SK-N-SH (cell line): ENCODE measurements around the gene GPRIN3. TPM values are rescaled to one million over a fixed set of nuclear protein-coding genes. Genes with fewer than 3 reads are reported as not detected.

Experiments
- CTCF ChIA-PET: fragments of 300-600, 350-600 bp; formaldehyde crosslinking; extraction: SDS; loops from one replicate; lab custom pipeline; 2021; lab: Yijun Ruan, JAX
- POLR2A ChIA-PET: fragments of 350-600 bp; sonication (Branson Sonifier 250); formaldehyde crosslinking; extraction: SDS; loops from one replicate; lab custom pipeline; 2020; ENCODE audit warnings: antibody characterized with exemption, inconsistent platforms; lab: Yijun Ruan, JAX
- DNase-seq: peaks from one replicate; pipeline ENCODE4 v3.0.0; 2012
- H2AFZ ChIP-seq: fragments of 200-600 bp; sonication (generic); 2 replicates; pipeline ENCODE4 v1.8.1; 2016; ENCODE audit warnings: antibody characterized with exemption, mild to moderate bottlenecking, low read depth
- H3F3A ChIP-seq: fragments of 200-600 bp; sonication (generic); replicated peaks from 2 replicates; pipeline ENCODE3; 2016; ENCODE audit warnings: antibody characterized with exemption, mild to moderate bottlenecking; ENCODE audit not compliant: insufficient read depth
- H3K27ac ChIP-seq, 2 experiments: fragments of 200-500 bp in 1 of 2; fragments of 200-600 bp in 1 of 2; sonication (Bioruptor generic) in 1 of 2; sonication (generic), shearing (Covaris generic) in 1 of 2; 2 replicates each; pipeline versions ENCODE4 v1.5.1 to v1.6.1; 2014 to 2016; ENCODE audit warnings: low read depth in 2 of 2, inconsistent platforms in 1 of 2, low read length in 1 of 2, mild to moderate bottlenecking in 1 of 2, mixed read lengths in 1 of 2
- H3K27me3 ChIP-seq: fragments of 200-600 bp; sonication (generic), shearing (Covaris generic); 2 replicates; pipeline ENCODE4 v1.6.1; 2016; ENCODE audit warnings: mixed run types; ENCODE audit not compliant: insufficient read depth
- H3K36me3 ChIP-seq, 2 experiments: fragments of 200-500 bp in 1 of 2; fragments of 200-600 bp in 1 of 2; sonication (Bioruptor generic) in 1 of 2; sonication (generic) in 1 of 2; replicated peaks in 1 of 2; 2 replicates each; pipeline versions ENCODE3 to v1.5.1; 2014 to 2016; ENCODE audit warnings: low read length in 1 of 2, mild to moderate bottlenecking in 1 of 2; ENCODE audit not compliant: insufficient read depth in 2 of 2, control insufficient read depth in 1 of 2
- H3K4me1 ChIP-seq, 2 experiments: fragments of 200-500 bp in 1 of 2; fragments of 200-600 bp in 1 of 2; sonication (Bioruptor generic) in 1 of 2; sonication (generic), shearing (Covaris generic) in 1 of 2; 2 replicates each; pipeline versions ENCODE4 v1.5.1 to v1.6.1; 2014 to 2016; ENCODE audit warnings: low read depth in 1 of 2, low read length in 1 of 2, mixed run types in 1 of 2; ENCODE audit not compliant: insufficient read depth in 2 of 2, control insufficient read depth in 1 of 2
- H3K4me2 ChIP-seq: fragments of 200-600 bp; sonication (generic), shearing (Covaris generic); 2 replicates; pipeline ENCODE4 v1.6.1; 2017; ENCODE audit warnings: mixed run types
- H3K4me3 ChIP-seq, 2 experiments: fragments of 200-500 bp in 1 of 2; fragments of 200-600 bp in 1 of 2; sonication (Bioruptor generic) in 1 of 2; sonication (generic), shearing (Covaris generic) in 1 of 2; 2 replicates each; pipeline versions ENCODE4 v1.5.1 to v1.8.1; 2014 to 2016; ENCODE audit warnings: low read depth in 2 of 2, inconsistent platforms in 1 of 2, low read length in 1 of 2, mild to moderate bottlenecking in 1 of 2, mixed read lengths in 1 of 2, moderate library complexity in 1 of 2
- H3K79me2 ChIP-seq: fragments of 200-600 bp; sonication (generic); 2 replicates; pipeline ENCODE4 v1.8.1; 2017; ENCODE audit warnings: mild to moderate bottlenecking; ENCODE audit not compliant: insufficient read depth
- H3K9ac ChIP-seq: fragments of 200-600 bp; sonication (generic); 2 replicates; pipeline ENCODE4 v1.6.1; 2017; ENCODE audit warnings: mixed run types
- H3K9me2 ChIP-seq: fragments of 200-600 bp; sonication (generic); 2 replicates; pipeline ENCODE4 v1.6.1; 2017; ENCODE audit warnings: mixed run types
- H3K9me3 ChIP-seq: fragments of 200-600 bp; sonication (generic); 2 replicates; pipeline ENCODE4 v1.6.1; 2017; ENCODE audit warnings: mixed run types, mild to moderate bottlenecking, moderate library complexity
- H4K20me1 ChIP-seq: fragments of 200-600 bp; sonication (generic); 2 replicates; pipeline ENCODE4 v1.6.1; 2017; ENCODE audit warnings: mild to moderate bottlenecking, mixed run types; ENCODE audit not compliant: insufficient read depth
- ELF1 ChIP-seq: IDR thresholded peaks from 2 replicates; pipeline ENCODE4 v1.4.0; 2012
- EZH2phosphoT487 ChIP-seq: fragments of 200-600 bp; sonication (generic); IDR thresholded peaks from 2 replicates; pipeline ENCODE4 v1.6.1; 2017; ENCODE audit warnings: low read depth, mixed run types, mild to moderate bottlenecking, antibody characterized with exemption, moderate library complexity, borderline replicate concordance
- FOXJ3 ChIP-seq: sonication (generic); formaldehyde crosslinking; IDR thresholded peaks from 2 replicates; pipeline ENCODE4 v1.5.1; 2020; ENCODE audit warnings: mild to moderate bottlenecking, missing genetic modification reagents
- GABPA ChIP-seq: IDR thresholded peaks from 2 replicates; pipeline ENCODE4 v1.4.0; 2012; ENCODE audit warnings: low read depth, mild to moderate bottlenecking
- MAX ChIP-seq: IDR thresholded peaks from 2 replicates; pipeline ENCODE4 v1.4.0; 2012; ENCODE audit warnings: low read depth
- MXI1 ChIP-seq: IDR thresholded peaks from 2 replicates; pipeline ENCODE4 v1.6.1; 2012; ENCODE audit warnings: mild to moderate bottlenecking, low read depth, low read length, improper control_type of control experiment
- PBX3 ChIP-seq: IDR thresholded peaks from 2 replicates; pipeline ENCODE4; 2012
- POLR2AphosphoS5 ChIP-seq: IDR thresholded peaks from 2 replicates; pipeline ENCODE4 v1.6.1; 2012; ENCODE audit warnings: low read depth, low read length
- RAD21 ChIP-seq: IDR thresholded peaks from 2 replicates; pipeline ENCODE4 v1.6.1; 2012; ENCODE audit warnings: mild to moderate bottlenecking, low read length
- RCOR1 ChIP-seq: fragments of 150-350 bp; IDR thresholded peaks from 2 replicates; pipeline ENCODE4 v1.6.1; 2017; ENCODE audit warnings: antibody characterized with exemption, low read length
- RFX5 ChIP-seq: IDR thresholded peaks from 2 replicates; pipeline ENCODE4 v1.6.1; 2012; ENCODE audit warnings: mild to moderate bottlenecking, improper control_type of control experiment, low read length
- SIN3A ChIP-seq: IDR thresholded peaks from 2 replicates; pipeline ENCODE4 v1.6.1; 2012; ENCODE audit warnings: low read depth, mild to moderate bottlenecking, low read length, moderate library complexity, borderline replicate concordance
- SMC3 ChIP-seq: IDR thresholded peaks from 2 replicates; pipeline ENCODE4 v1.6.1; 2012; ENCODE audit warnings: low read depth, low read length, improper control_type of control experiment
- TEAD4 ChIP-seq: IDR thresholded peaks from 2 replicates; pipeline ENCODE4 v1.4.0; 2012; ENCODE audit warnings: mild to moderate bottlenecking, borderline replicate concordance; ENCODE audit not compliant: insufficient read depth
- YY1 ChIP-seq: IDR thresholded peaks from 2 replicates; pipeline ENCODE4 v1.4.0; 2012; ENCODE audit warnings: low read depth, mild to moderate bottlenecking
- ZBTB33 ChIP-seq: IDR thresholded peaks from 2 replicates; pipeline ENCODE4 v1.4.0; 2012; ENCODE audit warnings: low read depth, borderline replicate concordance
- polyA plus RNA-seq, 3 experiments: library from polyadenylated mRNA; depleted of rRNA; stranded (reverse); fragments of >200 nt; gene quantifications; 2 replicates each; pipeline ENCODE4 v1.2.3, GENCODE V29; 2012
- TF ChIP-seq, protein P1 (sequence below): IDR thresholded peaks from 2 replicates; pipeline ENCODE4 v1.4.0; 2012; ENCODE audit warnings: low read depth, borderline replicate concordance
- TF ChIP-seq, protein P2 (sequence below): IDR thresholded peaks from 2 replicates; pipeline ENCODE4 v1.6.1; 2012; ENCODE audit warnings: mild to moderate bottlenecking, low read depth, low read length, moderate library complexity

The GPRIN3 gene
- polyA plus RNA-seq, 1 of the 3 experiments (the other 2 are of a cell fraction): not detected

DNA sequence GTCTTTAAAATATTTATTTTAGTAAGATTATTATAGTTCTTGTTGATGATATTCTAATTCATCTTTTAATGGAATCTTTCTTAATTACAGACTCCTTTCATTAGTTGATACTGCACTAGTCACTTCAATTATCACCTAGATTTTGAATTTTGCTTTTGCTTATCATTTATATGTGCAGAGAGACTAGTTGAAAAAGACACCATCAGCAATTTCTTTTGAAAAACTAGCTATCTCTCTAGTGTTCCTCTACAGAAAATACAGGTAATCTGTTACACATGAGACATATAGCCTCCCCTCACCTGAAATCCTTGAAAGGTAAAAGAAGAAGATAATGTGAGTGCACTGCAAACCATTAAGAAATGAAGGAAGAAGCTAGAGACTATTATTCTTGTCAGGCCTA, 31.3 kb downstream of the GPRIN3 start:
- H3K36me3 ChIP-seq: no peaks in the 10 kb centered on the region
- H3K4me1 ChIP-seq: no peaks in the 10 kb centered on the region
- no peaks in the 10 kb centered on the region for H3K27me3 ChIP-seq
- no peak for DNase-seq
- H3K9ac ChIP-seq: no peak overlapping the region
- H3K9me3 ChIP-seq: no peaks in the 10 kb centered on the region
- H3K27ac ChIP-seq: no peak overlapping the region
- no peaks in the 10 kb centered on the region for H3F3A ChIP-seq
- no peak for TF ChIP-seq SMC3
- no peak for TF ChIP-seq POLR2AphosphoS5
- TF ChIP-seq ELF1: no peak
- TF ChIP-seq, protein P1, sequence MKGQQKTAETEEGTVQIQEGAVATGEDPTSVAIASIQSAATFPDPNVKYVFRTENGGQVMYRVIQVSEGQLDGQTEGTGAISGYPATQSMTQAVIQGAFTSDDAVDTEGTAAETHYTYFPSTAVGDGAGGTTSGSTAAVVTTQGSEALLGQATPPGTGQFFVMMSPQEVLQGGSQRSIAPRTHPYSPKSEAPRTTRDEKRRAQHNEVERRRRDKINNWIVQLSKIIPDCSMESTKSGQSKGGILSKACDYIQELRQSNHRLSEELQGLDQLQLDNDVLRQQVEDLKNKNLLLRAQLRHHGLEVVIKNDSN: no peak
- TF ChIP-seq YY1: no peak
- no peak for TF ChIP-seq RAD21
- TF ChIP-seq EZH2phosphoT487: no peak
- no peak for TF ChIP-seq RCOR1
- TF ChIP-seq TEAD4: no peak
- TF ChIP-seq SIN3A: no peak
- TF ChIP-seq MAX: no peak
- TF ChIP-seq FOXJ3 (CRISPR knock-in tag): no peak
- TF ChIP-seq PBX3: no peak
- TF ChIP-seq MXI1: no peak
- TF ChIP-seq, protein P2, sequence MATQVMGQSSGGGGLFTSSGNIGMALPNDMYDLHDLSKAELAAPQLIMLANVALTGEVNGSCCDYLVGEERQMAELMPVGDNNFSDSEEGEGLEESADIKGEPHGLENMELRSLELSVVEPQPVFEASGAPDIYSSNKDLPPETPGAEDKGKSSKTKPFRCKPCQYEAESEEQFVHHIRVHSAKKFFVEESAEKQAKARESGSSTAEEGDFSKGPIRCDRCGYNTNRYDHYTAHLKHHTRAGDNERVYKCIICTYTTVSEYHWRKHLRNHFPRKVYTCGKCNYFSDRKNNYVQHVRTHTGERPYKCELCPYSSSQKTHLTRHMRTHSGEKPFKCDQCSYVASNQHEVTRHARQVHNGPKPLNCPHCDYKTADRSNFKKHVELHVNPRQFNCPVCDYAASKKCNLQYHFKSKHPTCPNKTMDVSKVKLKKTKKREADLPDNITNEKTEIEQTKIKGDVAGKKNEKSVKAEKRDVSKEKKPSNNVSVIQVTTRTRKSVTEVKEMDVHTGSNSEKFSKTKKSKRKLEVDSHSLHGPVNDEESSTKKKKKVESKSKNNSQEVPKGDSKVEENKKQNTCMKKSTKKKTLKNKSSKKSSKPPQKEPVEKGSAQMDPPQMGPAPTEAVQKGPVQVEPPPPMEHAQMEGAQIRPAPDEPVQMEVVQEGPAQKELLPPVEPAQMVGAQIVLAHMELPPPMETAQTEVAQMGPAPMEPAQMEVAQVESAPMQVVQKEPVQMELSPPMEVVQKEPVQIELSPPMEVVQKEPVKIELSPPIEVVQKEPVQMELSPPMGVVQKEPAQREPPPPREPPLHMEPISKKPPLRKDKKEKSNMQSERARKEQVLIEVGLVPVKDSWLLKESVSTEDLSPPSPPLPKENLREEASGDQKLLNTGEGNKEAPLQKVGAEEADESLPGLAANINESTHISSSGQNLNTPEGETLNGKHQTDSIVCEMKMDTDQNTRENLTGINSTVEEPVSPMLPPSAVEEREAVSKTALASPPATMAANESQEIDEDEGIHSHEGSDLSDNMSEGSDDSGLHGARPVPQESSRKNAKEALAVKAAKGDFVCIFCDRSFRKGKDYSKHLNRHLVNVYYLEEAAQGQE: no peak
- no peak for TF ChIP-seq ZBTB33
- no peak for TF ChIP-seq RFX5
- no peak for TF ChIP-seq GABPA
- no peak overlapping the region for H2AFZ ChIP-seq
- CTCF ChIA-PET: interaction anchor here (0.6 to 1.0 kb wide), 3 partner anchors 14 to 26 kb away, joined by 4 to 5 read pairs (median 4); no protein-coding TSS in a partner anchor
- H3K9me2 ChIP-seq: no peaks in the 10 kb centered on the region
- H3K4me2 ChIP-seq: no peak overlapping the region
- POLR2A ChIA-PET: no interaction called here
- no peaks in the 10 kb centered on the region for H4K20me1 ChIP-seq
- no peak overlapping the region for H3K4me3 ChIP-seq
- H3K79me2 ChIP-seq: no peaks in the 10 kb centered on the region
